ENCODE data around the gene PEX26.
"Not testable (repeated sequence)": the region's sequence is repeated elsewhere in the genome, so short reads cannot be mapped to it uniquely, and the experiment has no call there.

Gene PEX26

GRCh38 chr22:18103527-18104269, 25.9 kb downstream of the PEX26 start:
- no peak for DNase-seq

DNA sequence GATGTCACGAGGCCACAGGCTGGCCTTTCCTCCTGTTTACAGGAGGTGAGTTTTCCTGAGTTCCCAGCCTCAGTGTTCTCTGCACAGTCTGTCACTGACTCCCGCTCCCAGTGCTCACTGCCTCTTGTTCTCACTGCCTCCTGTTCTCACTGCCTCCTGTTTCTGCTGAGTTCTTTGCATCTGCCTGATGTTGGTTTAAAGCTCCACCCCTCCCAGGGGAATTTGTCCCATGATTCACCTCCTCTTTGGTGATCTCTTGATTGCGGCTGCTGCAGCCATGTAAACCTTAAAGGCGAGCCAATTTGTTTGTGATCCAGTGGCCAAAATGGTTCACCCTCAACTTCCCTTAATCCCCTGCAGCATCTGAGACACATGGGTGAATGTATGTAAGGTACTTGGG, 26.8 kb downstream of the PEX26 start:
- no peak for DNase-seq

DNA sequence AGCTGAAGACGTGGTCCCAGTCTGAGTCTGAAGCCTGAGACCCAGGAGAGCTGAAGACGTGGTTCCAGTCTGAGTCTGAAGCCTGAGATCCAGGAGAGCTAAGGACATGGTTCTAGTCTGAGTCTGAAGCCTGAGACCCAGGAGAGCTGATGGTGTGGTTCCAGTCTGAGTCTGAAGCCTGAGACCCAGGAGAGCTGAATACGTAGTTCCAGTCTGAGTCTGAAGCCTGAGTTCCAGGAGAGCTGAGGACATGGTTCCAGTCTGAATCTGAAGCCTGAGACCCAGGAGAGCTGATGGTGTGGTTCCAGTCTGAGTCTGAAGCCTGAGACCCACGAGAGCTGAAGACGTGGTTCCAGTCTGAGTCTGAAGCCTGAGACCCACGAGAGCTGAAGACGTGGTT, 28.2 kb downstream of the PEX26 start:
- not testable (repeated sequence) for DNase-seq

GRCh38 chr22:18106550-18107341, 29.0 kb downstream of the PEX26 start:
- not testable (repeated sequence) for DNase-seq

DNA sequence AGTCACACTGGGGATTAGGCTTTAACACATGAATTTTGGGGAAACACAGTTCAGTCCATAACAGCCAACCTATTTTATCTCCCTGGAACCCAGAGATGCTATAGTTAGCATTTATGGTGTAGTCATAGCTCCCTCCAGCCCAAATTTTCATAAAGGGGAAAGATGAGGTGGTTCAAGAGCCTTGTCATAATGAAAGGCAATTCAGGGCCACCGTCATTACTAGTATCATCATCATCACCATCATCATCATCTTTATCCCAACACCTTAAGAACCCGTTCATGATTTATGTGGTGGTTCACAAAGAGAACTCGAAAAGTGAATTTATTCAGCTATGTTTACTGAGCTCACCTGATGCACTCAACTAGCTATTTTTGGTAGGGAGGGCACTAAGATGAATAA, 30.4 kb downstream of the PEX26 start:
- no peak for DNase-seq

DNA sequence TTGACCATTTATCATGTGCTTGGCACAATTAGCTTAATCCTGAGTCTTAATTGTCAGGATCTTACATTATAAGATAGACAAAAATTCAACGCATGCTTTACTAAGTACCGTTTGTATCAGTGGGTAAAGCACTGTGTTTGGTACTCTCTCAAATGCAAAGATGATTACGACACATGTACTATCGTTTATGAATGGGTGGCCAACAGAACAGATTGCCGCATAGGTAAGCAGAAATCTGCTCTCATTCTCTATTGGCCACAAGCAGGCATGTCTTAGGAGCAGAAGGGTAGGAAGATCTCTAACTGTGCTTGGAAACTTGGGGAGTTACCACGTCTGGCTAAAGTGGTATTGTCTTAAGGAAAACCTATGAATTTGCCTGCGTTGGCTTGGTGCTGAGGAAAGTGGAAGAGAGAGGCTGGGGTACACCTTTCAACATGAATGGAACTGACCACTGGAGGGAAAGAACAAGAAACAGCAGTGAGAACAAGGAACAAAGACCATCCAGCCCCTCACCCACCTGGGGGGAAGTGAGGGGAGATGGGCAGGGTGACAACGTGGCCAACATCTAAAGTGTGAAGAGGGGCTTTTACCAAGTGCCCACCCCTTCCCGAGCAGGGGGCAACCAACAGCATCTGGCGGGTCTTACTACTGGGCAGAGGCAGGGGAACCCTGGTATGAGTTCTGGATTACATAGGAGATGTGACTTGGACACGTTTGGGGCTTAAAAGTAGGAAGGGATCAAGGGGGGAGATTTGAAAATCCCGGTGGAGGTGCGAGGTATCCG, 31.8 kb downstream of the PEX26 start:
- no peak for DNase-seq

DNA sequence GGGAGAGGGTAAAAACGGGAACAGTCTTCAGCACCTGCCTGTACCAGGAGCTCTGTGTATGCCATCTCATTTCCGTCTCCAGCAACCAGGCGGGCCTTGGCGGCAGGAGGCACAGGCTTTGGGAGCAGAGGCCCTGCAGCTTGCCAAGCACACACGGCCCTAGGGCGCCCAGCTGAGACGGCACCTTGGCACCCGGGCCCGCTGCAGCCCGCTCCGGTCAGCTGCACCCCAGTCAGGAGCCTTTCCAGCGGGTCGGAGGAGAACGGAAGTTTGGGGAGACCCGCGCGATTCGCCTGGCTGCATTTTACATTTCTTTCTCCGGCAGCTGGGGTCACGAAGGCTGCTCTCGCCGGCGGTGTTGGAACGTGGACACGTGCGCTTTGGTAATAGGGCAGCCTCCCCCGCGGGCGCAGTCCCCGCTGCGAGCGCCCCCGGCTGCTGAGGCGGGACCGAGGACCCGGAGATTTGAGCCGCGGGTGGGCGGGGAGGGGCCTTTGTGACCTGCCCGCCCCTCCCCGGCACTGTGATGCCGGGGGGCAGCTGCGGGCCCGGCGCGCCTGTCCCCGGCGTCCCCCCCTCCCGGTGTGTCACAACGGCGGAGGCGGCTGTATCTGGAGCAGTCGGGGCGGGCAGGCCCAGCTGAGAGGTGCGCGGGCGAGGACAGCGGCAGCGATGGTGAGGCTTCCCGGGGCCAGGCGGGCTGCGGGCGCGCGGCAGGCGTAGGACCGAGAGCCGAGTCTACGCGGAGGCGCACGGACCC, 32.6 kb downstream of the PEX26 start, which contains the start of gene TUBA8:
TUBA8 (plus strand) TSS at position 616 of the 760 bp plus-strand sequence; CDS start at position 673, 57 bp downstream.
- DNase-seq = no peak

DNA sequence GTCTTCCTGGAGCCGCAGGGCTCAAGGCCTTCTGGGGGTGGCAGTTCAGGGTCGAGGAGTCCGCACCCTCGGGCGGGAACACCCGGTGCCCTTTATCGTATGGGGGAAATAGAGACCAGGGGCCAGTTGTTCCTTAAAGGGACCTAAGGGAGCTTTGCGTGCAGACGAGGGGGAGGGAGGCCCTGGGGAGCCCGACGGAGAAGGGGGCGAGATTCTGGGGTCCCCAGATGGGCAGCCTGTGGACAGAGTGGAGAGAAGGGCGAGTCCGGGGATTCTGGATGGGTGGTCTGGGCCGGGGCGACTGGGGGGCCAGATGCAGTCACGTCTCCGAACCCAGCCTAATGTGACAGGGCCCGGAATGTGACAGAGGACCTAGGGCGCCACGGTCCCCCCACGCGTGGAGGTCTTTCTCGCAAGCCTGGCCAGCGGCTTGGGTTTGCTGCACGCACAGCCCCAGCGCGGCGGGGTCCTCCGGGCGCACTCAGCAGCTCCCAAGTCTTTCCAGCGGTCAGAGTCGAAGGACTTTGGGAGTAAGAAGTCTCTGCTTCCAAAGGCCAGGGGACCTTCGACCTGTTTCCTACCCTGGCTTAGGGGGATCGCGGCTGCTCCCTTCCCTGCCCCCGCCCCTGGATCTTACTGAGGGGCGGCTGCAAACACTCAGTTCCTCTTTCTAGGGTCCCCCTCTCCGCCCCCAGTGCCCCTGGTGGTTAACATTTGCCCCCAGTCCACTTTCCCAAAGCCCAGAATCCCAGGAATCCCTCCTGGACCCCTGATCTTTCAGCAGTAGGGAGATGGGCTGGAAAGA, 33.4 kb downstream of the PEX26 start:
- no peak for DNase-seq

DNA sequence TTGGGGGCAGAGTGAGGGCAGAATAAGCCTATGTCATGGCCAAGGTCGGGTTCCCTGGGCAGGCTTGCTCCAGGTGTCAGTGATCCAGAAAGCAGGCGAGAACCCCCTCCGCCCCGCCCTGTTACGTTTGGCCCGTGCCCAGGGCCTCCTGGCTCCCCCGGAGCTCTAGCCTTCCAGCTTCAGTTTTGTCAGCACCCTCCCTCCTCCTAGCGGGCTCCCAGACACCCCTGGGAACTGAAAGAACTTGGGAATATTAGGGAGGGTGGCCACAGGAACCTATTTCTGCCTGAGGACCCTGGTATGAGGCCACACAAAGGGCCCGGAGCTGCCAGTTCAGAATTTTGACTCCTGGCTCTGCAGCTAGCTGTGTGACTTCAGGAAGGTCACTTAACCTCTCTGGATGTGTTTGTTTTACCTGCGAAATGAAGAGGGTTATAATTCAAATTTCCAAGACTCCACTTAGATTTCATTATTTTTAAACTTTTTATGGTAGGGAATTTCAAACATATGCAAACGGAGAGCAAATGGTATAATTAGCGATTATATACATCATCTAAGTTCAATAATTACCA, 34.1 kb downstream of the PEX26 start:
- no peak for DNase-seq

DNA sequence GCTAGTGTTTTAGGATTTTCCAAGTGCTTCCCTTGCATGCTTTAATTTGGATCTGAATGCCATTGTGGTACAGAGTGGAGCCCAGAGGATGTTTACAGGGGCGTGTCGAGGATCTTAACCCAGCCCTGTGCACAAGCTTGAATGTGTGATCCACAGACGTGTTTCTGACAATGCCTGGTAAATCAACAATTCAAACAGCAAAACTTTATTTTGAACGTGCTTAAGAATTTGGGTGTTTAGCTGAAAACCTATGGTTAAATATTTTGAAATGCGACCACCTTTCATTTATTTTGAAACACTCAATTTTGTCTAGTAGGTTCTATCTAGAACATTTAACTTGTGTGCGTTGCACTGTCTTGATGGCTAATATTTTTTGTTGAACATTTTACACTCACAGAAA, 34.6 kb downstream of the PEX26 start:
- DNase-seq = no peak

DNA sequence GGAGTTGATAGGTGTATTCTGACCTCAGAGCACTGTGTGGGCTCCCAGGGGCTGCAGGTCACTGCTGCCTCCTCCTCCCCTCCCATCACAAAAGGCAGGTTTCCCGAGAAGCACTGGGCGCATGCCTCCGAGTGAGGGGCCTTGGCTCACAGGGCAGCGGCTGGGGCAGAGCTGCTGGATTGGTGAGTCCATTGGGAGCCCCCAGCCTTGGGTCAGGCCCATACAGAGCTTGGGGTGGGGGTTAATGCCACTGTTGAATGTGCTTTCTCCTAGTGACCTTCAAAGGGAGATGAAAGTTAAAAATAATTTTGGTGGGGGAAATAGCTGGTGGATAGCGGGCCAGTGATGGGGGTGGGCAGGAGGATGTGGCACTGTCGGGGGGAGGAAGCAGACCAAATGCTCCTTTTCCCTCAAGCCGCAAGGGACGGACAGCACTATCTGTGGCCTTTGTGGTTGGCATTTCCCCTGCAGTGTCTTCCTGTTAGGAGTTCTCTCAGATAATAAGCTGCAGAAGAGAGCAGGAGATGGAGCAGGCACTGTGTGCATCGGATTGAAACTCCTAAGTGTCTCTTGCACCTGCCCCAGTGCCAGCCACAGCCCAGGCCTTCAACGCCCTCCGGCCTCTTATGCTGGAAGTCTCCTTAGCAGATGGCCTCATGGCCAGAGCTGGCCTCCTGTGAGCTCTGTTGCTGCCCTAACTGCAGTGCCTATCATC, 36.0 kb downstream of the PEX26 start:
- no peak for DNase-seq

DNA sequence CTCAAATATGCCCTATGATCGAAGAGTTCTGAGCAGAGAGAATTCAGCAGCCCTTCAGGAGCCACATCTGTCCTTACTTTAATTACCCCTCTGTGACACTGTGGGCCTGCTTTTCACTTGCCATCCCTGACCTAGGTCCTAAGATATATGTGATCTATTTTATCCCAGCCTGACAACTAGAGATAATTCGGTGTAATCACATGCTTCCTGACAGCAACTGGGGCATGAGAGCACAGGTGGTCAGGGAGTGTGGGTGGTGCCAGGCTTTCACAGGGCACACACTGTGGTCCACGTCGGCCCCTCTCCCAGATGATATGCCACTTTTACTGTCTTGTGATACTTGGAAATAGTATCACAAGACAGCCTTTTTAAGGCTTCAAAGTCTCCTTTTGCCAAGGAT, 36.7 kb downstream of the PEX26 start:
- no peak for DNase-seq

GRCh38 chr22:18114976-18115652, 37.3 kb downstream of the PEX26 start:
- DNase-seq = no peak

DNA sequence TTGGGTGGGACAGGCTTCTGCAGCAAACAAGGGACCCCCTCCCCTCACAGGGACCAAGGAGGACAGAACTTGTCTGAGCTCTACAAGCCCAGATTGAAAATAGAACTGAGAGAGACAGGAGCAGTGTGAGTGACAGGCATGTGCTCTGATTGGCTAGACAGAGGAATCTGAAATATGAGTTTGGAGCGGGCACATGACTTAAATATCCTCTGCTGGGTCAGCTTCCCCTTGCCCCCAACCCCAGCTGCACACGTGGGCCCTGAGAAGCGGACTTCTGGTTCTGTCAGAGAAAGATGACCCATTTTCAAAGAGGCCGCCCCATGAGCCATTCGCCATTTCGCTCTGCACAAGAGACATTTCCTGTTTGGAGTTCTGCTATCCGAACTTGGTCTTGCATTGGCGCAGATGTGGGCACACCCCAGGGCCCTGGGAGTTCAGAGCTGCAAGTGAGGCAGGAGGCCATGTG, 38.1 kb downstream of the PEX26 start:
- DNase-seq = no peak

GRCh38 chr22:18116634-18117033, 38.8 kb downstream of the PEX26 start:
- no peak for DNase-seq

DNA sequence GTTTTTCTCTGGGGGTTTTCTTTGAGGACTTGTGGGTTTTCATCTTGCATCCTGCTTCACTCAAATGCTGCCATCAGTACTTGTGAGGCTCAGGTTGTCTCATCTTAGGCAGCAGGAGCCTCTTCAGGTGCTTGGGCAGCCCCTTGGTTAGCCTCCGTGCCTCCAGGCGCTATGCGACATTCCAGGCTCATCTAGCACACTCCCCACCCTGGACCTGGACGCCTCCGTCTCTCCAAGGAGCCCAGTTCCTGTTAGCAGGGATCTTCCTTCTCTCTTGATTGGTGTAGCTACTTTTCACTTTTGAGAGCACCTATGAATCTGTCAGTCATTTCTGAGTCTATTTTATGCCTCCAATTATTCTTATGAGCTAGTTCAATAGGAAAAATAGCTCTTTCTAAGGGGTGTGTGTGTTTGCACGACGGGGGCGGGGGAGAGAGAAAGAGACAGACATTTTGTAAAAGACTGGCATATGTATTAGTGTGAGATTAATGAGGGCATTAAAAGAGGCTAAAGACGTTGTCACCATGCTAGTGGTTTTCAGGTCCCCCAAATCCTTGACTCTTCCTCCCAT, 40.6 kb downstream of the PEX26 start:
- no peak for DNase-seq

- DNase-seq = no peak
Measured at GRCh38 chr22:18119409-18120110, 41.8 kb downstream of the PEX26 start.

GRCh38 chr22:18120857-18121256, 43.1 kb downstream of the PEX26 start:
- DNase-seq = no peak

DNA sequence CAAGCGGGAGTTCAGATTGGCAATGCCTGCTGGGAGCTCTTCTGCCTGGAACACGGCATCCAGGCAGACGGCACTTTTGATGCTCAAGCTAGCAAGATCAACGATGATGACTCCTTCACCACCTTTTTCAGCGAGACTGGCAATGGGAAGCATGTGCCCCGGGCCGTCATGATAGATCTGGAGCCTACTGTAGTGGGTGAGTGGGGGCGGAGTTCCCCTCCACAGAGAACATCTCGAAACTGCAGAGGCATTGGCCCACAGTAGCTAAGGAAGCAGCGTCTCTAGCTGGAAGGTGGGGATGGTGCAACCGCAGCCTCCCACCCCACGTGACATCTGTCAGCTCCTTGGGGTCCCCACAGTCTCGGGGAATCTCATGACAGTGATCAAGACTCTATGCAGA, 43.7 kb downstream of the PEX26 start:
- DNase-seq = no peak
